Umbilical cord (tissue), 2 donors: ENCODE measurements around the gene BMP8B. TPM values are rescaled to one million over a fixed set of nuclear protein-coding genes. Genes with fewer than 3 reads are reported as not detected.
"Not testable (repeated sequence)": the region's sequence is repeated elsewhere in the genome, so short reads cannot be mapped to it uniquely, and the experiment has no call there.

Source experiments
- DNase-seq: peaks from one replicate; pipeline ENCODE4 v3.0.0-alpha.2; 2015; ENCODE audit warnings: low spot score
- total RNA-seq: library from RNA; depleted of rRNA; stranded (reverse); fragments of >200 nt; gene quantifications from one replicate; pipeline ENCODE4 v1.2.3, GENCODE V29; 2014; ENCODE audit warnings: low replicate concordance; ENCODE audit not compliant: insufficient read depth

Gene BMP8B
- total RNA-seq, 1 donor from 2014 or later: 0.48 TPM

GRCh38 chr1:39778463-39779099 lies 10.1 kb downstream of the BMP8B start:
- not testable (repeated sequence) for DNase-seq

GRCh38 chr1:39777896-39778295 lies 10.8 kb downstream of the BMP8B start:
- DNase-seq: not testable (repeated sequence)

- DNase-seq: no peak
Observed at GRCh38 chr1:39777306-39777705, 11.4 kb downstream of the BMP8B start.

GRCh38 chr1:39776886-39777285 lies 11.8 kb downstream of the BMP8B start:
- DNase-seq: no peak

GRCh38 chr1:39776400-39776713 lies 12.3 kb downstream of the BMP8B start:
- no peak for DNase-seq

GRCh38 chr1:39775676-39776399 lies 12.8 kb downstream of the BMP8B start:
- DNase-seq: not testable (repeated sequence)

GRCh38 chr1:39775141-39775540 lies 13.5 kb downstream of the BMP8B start:
- not testable (repeated sequence) for DNase-seq

- DNase-seq: not testable (repeated sequence)
Observed at GRCh38 chr1:39773369-39773979, 15.2 kb downstream of the BMP8B start.

GRCh38 chr1:39771022-39771532 lies 17.6 kb downstream of the BMP8B start, which contains the start of gene OXCT2:
OXCT2 (minus strand) TSS chr1:39771348; CDS start chr1:39771255, 93 bp downstream.
- not testable (repeated sequence) for DNase-seq

- not testable (repeated sequence) for DNase-seq
Observed at GRCh38 chr1:39770100-39771021, 18.3 kb downstream of the BMP8B start.

GRCh38 chr1:39769502-39769901 lies 19.2 kb downstream of the BMP8B start:
- not testable (repeated sequence) for DNase-seq

- DNase-seq: not testable (repeated sequence)
Observed at GRCh38 chr1:39766466-39766865, 22.2 kb downstream of the BMP8B start.

GRCh38 chr1:39764512-39764911 lies 24.2 kb downstream of the BMP8B start:
- not testable (repeated sequence) for DNase-seq

GRCh38 chr1:39763619-39764374 lies 24.9 kb downstream of the BMP8B start:
- DNase-seq: not testable (repeated sequence)

GRCh38 chr1:39762550-39763540 lies 25.8 kb downstream of the BMP8B start:
- DNase-seq: no peak

- DNase-seq: no peak
Observed at GRCh38 chr1:39761557-39762260, 27.0 kb downstream of the BMP8B start.

GRCh38 chr1:39761016-39761415 lies 27.6 kb downstream of the BMP8B start:
- DNase-seq: no peak
